ENCODE results near the gene ABL2.

Gene ABL2

GRCh38 chr1:179066471-179066870, 163.0 kb downstream of the ABL2 start:
- in situ Hi-C loops (cut with HindIII; ENCODE audit: low sequenced_read_pairs): no loop called here
- no peak for TF ChIP-seq CTCF (IDR thresholded peaks at IDR 0.05; ENCODE audit: low read depth, low read length)
- no peak overlapping the region for H3K4me3 ChIP-seq (ENCODE audit: low read depth, low read length)

GRCh38 chr1:179061360-179062282, 167.9 kb downstream of the ABL2 start:
- no peak for DNase-seq (ENCODE audit: low read depth, low spot score)
- no peak overlapping the region for H3K4me3 ChIP-seq (ENCODE audit: low read depth, low read length)
- in situ Hi-C loops (cut with HindIII; ENCODE audit: low sequenced_read_pairs): no loop called here
- TF ChIP-seq CTCF (IDR thresholded peaks at IDR 0.05; ENCODE audit: low read depth, low read length): no peak

More at GRCh38 chr1:179066471-179066870, 163.0 kb downstream of the ABL2 start:
- DNase-seq (ENCODE audit: low read depth, low spot score): no peak

- no peak for DNase-seq (ENCODE audit: low read depth, low spot score)
- no peak overlapping the region for H3K4me3 ChIP-seq (ENCODE audit: low read depth, low read length)
- in situ Hi-C loops (cut with HindIII; ENCODE audit: low sequenced_read_pairs): no loop called here
- TF ChIP-seq CTCF (IDR thresholded peaks at IDR 0.05; ENCODE audit: low read depth, low read length): no peak
Observed at GRCh38 chr1:179058487-179059483, 170.7 kb downstream of the ABL2 start.

GRCh38 chr1:179055937-179056336, 173.5 kb downstream of the ABL2 start:
- in situ Hi-C loops (cut with HindIII; ENCODE audit: low sequenced_read_pairs): no loop called here
- no peak for DNase-seq (ENCODE audit: low read depth, low spot score)
- H3K4me3 ChIP-seq (ENCODE audit: low read depth, low read length): no peak overlapping the region
- TF ChIP-seq CTCF (IDR thresholded peaks at IDR 0.05; ENCODE audit: low read depth, low read length): no peak

- TF ChIP-seq CTCF (IDR thresholded peaks at IDR 0.05; ENCODE audit: low read depth, low read length): no peak
- H3K4me3 ChIP-seq (ENCODE audit: low read depth, low read length): no peak overlapping the region
- in situ Hi-C loops (cut with HindIII; ENCODE audit: low sequenced_read_pairs): no loop called here
- no peak for DNase-seq (ENCODE audit: low read depth, low spot score)
Observed at GRCh38 chr1:179053486-179053885, 176.0 kb downstream of the ABL2 start.

GRCh38 chr1:179052776-179053175, 176.7 kb downstream of the ABL2 start:
- no peak for DNase-seq (ENCODE audit: low read depth, low spot score)
- no peak for TF ChIP-seq CTCF (IDR thresholded peaks at IDR 0.05; ENCODE audit: low read depth, low read length)
- in situ Hi-C loops (cut with HindIII; ENCODE audit: low sequenced_read_pairs): no loop called here
- no peak overlapping the region for H3K4me3 ChIP-seq (ENCODE audit: low read depth, low read length)
